Measurements from ENCODE around the gene SORL1-AS1.

GRCh38 chr11:121427400-121427744, 25.4 kb downstream of the SORL1-AS1 start:
- TF ChIP-seq POLR2AphosphoS5 (IDR thresholded peaks at IDR 0.05) (no peak), EP300 (IDR thresholded peaks at IDR 0.05) (no peak), POLR2A (IDR thresholded peaks at IDR 0.05) (no peak), CTCF (IDR thresholded peaks at IDR 0.05) (no peak)
